Measurements from ENCODE around the gene NAV2.

DNA sequence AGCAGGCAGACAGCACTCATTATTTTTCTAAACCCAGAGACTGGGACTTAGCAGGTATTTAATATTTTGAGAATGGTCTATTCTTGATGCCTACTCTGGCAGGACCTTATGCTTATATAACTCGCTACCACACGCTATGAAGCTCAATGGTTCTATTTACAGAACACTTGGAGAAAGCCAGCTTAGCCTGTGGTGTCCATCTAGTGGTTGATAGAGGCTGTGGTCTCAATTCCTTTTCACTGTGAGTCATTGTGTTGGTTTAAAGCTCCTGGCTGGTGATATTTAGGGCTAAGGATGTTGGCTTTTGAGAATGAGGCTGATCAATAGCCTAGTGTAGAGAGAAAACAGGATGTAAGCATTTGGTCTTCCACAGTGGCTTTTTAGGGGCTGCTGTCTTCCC is 241.3 kb downstream of the NAV2 start:
- TF ChIP-seq, protein P1, sequence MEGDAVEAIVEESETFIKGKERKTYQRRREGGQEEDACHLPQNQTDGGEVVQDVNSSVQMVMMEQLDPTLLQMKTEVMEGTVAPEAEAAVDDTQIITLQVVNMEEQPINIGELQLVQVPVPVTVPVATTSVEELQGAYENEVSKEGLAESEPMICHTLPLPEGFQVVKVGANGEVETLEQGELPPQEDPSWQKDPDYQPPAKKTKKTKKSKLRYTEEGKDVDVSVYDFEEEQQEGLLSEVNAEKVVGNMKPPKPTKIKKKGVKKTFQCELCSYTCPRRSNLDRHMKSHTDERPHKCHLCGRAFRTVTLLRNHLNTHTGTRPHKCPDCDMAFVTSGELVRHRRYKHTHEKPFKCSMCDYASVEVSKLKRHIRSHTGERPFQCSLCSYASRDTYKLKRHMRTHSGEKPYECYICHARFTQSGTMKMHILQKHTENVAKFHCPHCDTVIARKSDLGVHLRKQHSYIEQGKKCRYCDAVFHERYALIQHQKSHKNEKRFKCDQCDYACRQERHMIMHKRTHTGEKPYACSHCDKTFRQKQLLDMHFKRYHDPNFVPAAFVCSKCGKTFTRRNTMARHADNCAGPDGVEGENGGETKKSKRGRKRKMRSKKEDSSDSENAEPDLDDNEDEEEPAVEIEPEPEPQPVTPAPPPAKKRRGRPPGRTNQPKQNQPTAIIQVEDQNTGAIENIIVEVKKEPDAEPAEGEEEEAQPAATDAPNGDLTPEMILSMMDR (conservative IDR thresholded peaks at IDR 0.05), result peak; percentile 59
- no peak for TF ChIP-seq EZH2 (IDR thresholded peaks at IDR 0.05; ENCODE audit: low read depth)

All from PC-9 (cell line).